GM12878 (cell line): ENCODE data around the gene ETV6. TPM values are rescaled to one million over a fixed set of nuclear protein-coding genes. Genes with fewer than 3 reads are reported as not detected.

Experiments used
- CBFB ChIP-seq: IDR thresholded peaks from 2 replicates; pipeline ENCODE4 v1.6.1; 2016; ENCODE audit warnings: antibody characterized with exemption, low read depth
- DPF2 ChIP-seq: fragments of 450-650 bp; IDR thresholded peaks from 2 replicates; pipeline ENCODE4 v1.6.1; 2017; ENCODE audit warnings: mild to moderate bottlenecking
- FOXM1 ChIP-seq: IDR thresholded peaks from 2 replicates; pipeline ENCODE4 v1.6.1; 2012; ENCODE audit warnings: low read depth, mild to moderate bottlenecking, inconsistent platforms, low read length, moderate library complexity
- HDGF ChIP-seq: fragments of 450-650 bp; IDR thresholded peaks from 2 replicates; pipeline ENCODE4 v1.6.1; 2016; ENCODE audit warnings: antibody characterized with exemption
- MEF2A ChIP-seq: IDR thresholded peaks from 2 replicates; pipeline ENCODE4 v1.6.1; 2011; ENCODE audit warnings: low read depth, mild to moderate bottlenecking, low read length, moderate library complexity; ENCODE audit not compliant: insufficient read depth
- MEF2B ChIP-seq: fragments of 450-650 bp; IDR thresholded peaks from 2 replicates; pipeline ENCODE4 v1.6.1; 2018; ENCODE audit warnings: mild to moderate bottlenecking, moderate library complexity; ENCODE audit not compliant: partially characterized antibody, poor library complexity, severe bottlenecking
- NFIC ChIP-seq: IDR thresholded peaks from 2 replicates; pipeline ENCODE4 v1.6.1; 2012; ENCODE audit warnings: low read depth, mild to moderate bottlenecking, inconsistent platforms, low read length, moderate library complexity
- NFXL1 ChIP-seq: fragments of 450-650 bp; IDR thresholded peaks from 2 replicates; pipeline ENCODE4 v1.6.1; 2017; ENCODE audit warnings: antibody characterized with exemption, mild to moderate bottlenecking, borderline replicate concordance
- PAX8 ChIP-seq: fragments of 450-650 bp; IDR thresholded peaks from 2 replicates; pipeline ENCODE4 v1.6.1; 2017; ENCODE audit warnings: mild to moderate bottlenecking, moderate library complexity
- PBX3 ChIP-seq: IDR thresholded peaks from 2 replicates; pipeline ENCODE4 v1.6.1; 2011; ENCODE audit warnings: mild to moderate bottlenecking, low read depth, low read length, moderate library complexity; ENCODE audit not compliant: insufficient replicate concordance
- SIX5 ChIP-seq: IDR thresholded peaks from 2 replicates; pipeline ENCODE4 v1.6.1; 2011; ENCODE audit warnings: mild to moderate bottlenecking, low read depth, low read length, moderate library complexity; ENCODE audit not compliant: severe bottlenecking
- STAT3 ChIP-seq: IDR thresholded peaks from 2 replicates; pipeline ENCODE4 v1.6.1; 2011; ENCODE audit warnings: low read depth, low read length, improper control_type of control experiment
- SUPT20H ChIP-seq: IDR thresholded peaks from 2 replicates; pipeline ENCODE4 v1.6.1; 2011; ENCODE audit warnings: low read depth, mild to moderate bottlenecking, low read length, moderate library complexity, borderline replicate concordance; ENCODE audit not compliant: control insufficient read depth
- WRNIP1 ChIP-seq: IDR thresholded peaks from 2 replicates; pipeline ENCODE4 v1.6.1; 2011; ENCODE audit warnings: low read depth, low read length, improper control_type of control experiment, borderline replicate concordance
- polyA plus RNA-seq, 11 experiments: library from polyadenylated mRNA; depleted of rRNA in 4 of 11; unstranded in 6 of 11; stranded (reverse) in 5 of 11; fragments of >200 nt; fragmentation: Nextera tagmentation in 4 of 11; fragmentation: Illumina TruSeq in 1 of 11; extraction: Ambion mirVana in 4 of 11; extraction: Trizol in 1 of 11; gene quantifications; 1 replicate in 1 of 11; 2 replicates in 10 of 11; pipeline versions ENCODE4 v1.2.1 to v1.2.3, GENCODE V29; 2011 to 2016; ENCODE audit warnings: inconsistent platforms in 2 of 11, missing spikeins in 2 of 11, low read depth in 1 of 11
- total RNA-seq, 4 experiments: library from RNA; depleted of rRNA in 3 of 4; stranded (reverse); fragments of >200 nt in 3 of 4; fragmentation: Illumina TruSeq in 1 of 4; extraction: Trizol in 1 of 4; gene quantifications; 2 replicates each; pipeline versions ENCODE4 v1.2.1 to v1.2.3, GENCODE V29; 2013 to 2021
- TF ChIP-seq, protein P1 (sequence below): fragments of 450-650 bp; IDR thresholded peaks from 2 replicates; pipeline ENCODE4 v1.6.1; 2017; ENCODE audit warnings: mild to moderate bottlenecking
- TF ChIP-seq, protein P2 (sequence below): IDR thresholded peaks from 2 replicates; pipeline ENCODE4 v1.6.1; 2012; ENCODE audit warnings: low read length, inconsistent platforms
- TF ChIP-seq, protein P3 (sequence below): fragments of 450-650 bp; IDR thresholded peaks from 2 replicates; pipeline ENCODE4 v1.6.1; 2017; ENCODE audit warnings: mild to moderate bottlenecking, moderate library complexity
- TF ChIP-seq, protein P4 (sequence below): fragments of 450-650 bp; IDR thresholded peaks from 2 replicates; pipeline ENCODE4 v1.6.1; 2017; ENCODE audit warnings: antibody characterized with exemption, mild to moderate bottlenecking, moderate library complexity

Gene ETV6
- total and polyA plus RNA-seq, 10 of the 15 experiments (the other 5 are each of a cell fraction or from before 2014, with no cell fraction given): 6.6 to 74.8 (median 24.6) TPM

DNA sequence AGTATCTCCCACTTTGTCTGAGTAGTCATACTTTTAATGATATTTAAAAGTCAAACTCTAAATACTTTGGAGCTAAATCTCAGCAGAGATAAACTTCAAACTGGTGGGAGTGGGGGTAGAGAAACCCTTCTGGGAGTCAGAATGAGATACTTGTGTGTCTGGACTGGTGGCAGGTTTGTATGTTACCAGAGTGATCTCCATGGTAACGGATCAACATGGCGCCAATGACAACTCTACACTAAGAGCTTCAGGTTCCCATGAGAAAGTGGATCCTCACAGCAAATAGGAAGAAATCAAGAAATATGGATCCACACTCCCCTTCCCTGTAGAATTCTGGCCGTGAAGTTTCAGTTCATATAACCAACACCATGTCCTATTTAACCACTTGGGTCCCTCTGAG is 121.9 kb downstream of the ETV6 start (continued):
- TF ChIP-seq, protein P1, sequence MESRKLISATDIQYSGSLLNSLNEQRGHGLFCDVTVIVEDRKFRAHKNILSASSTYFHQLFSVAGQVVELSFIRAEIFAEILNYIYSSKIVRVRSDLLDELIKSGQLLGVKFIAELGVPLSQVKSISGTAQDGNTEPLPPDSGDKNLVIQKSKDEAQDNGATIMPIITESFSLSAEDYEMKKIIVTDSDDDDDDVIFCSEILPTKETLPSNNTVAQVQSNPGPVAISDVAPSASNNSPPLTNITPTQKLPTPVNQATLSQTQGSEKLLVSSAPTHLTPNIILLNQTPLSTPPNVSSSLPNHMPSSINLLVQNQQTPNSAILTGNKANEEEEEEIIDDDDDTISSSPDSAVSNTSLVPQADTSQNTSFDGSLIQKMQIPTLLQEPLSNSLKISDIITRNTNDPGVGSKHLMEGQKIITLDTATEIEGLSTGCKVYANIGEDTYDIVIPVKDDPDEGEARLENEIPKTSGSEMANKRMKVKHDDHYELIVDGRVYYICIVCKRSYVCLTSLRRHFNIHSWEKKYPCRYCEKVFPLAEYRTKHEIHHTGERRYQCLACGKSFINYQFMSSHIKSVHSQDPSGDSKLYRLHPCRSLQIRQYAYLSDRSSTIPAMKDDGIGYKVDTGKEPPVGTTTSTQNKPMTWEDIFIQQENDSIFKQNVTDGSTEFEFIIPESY: peak; percentile 37; the same call in 1 of the 2 replicates
- TF ChIP-seq PBX3 (no peak), MEF2B (peak; percentile 35), STAT3 (no peak), NFIC (no peak), MEF2A (0 out of 2 replicates have a peak, but pooled peaks have one; percentile 15), WRNIP1 (no peak), PAX8 (no peak), NFXL1 (no peak), FOXM1 (0 out of 2 replicates have a peak, but pooled peaks have one; percentile 18), SIX5 (no peak), CBFB (no peak), HDGF (no peak), SUPT20H (no peak), DPF2 (no peak)
- TF ChIP-seq, protein P2, sequence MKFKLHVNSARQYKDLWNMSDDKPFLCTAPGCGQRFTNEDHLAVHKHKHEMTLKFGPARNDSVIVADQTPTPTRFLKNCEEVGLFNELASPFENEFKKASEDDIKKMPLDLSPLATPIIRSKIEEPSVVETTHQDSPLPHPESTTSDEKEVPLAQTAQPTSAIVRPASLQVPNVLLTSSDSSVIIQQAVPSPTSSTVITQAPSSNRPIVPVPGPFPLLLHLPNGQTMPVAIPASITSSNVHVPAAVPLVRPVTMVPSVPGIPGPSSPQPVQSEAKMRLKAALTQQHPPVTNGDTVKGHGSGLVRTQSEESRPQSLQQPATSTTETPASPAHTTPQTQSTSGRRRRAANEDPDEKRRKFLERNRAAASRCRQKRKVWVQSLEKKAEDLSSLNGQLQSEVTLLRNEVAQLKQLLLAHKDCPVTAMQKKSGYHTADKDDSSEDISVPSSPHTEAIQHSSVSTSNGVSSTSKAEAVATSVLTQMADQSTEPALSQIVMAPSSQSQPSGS: peak; percentile 65; the same call in 1 of the 2 replicates
- TF ChIP-seq, protein P3, sequence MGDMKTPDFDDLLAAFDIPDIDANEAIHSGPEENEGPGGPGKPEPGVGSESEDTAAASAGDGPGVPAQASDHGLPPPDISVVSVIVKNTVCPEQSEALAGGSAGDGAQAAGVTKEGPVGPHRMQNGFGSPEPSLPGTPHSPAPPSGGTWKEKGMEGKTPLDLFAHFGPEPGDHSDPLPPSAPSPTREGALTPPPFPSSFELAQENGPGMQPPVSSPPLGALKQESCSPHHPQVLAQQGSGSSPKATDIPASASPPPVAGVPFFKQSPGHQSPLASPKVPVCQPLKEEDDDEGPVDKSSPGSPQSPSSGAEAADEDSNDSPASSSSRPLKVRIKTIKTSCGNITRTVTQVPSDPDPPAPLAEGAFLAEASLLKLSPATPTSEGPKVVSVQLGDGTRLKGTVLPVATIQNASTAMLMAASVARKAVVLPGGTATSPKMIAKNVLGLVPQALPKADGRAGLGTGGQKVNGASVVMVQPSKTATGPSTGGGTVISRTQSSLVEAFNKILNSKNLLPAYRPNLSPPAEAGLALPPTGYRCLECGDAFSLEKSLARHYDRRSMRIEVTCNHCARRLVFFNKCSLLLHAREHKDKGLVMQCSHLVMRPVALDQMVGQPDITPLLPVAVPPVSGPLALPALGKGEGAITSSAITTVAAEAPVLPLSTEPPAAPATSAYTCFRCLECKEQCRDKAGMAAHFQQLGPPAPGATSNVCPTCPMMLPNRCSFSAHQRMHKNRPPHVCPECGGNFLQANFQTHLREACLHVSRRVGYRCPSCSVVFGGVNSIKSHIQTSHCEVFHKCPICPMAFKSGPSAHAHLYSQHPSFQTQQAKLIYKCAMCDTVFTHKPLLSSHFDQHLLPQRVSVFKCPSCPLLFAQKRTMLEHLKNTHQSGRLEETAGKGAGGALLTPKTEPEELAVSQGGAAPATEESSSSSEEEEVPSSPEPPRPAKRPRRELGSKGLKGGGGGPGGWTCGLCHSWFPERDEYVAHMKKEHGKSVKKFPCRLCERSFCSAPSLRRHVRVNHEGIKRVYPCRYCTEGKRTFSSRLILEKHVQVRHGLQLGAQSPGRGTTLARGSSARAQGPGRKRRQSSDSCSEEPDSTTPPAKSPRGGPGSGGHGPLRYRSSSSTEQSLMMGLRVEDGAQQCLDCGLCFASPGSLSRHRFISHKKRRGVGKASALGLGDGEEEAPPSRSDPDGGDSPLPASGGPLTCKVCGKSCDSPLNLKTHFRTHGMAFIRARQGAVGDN: no peak
- TF ChIP-seq, protein P4, sequence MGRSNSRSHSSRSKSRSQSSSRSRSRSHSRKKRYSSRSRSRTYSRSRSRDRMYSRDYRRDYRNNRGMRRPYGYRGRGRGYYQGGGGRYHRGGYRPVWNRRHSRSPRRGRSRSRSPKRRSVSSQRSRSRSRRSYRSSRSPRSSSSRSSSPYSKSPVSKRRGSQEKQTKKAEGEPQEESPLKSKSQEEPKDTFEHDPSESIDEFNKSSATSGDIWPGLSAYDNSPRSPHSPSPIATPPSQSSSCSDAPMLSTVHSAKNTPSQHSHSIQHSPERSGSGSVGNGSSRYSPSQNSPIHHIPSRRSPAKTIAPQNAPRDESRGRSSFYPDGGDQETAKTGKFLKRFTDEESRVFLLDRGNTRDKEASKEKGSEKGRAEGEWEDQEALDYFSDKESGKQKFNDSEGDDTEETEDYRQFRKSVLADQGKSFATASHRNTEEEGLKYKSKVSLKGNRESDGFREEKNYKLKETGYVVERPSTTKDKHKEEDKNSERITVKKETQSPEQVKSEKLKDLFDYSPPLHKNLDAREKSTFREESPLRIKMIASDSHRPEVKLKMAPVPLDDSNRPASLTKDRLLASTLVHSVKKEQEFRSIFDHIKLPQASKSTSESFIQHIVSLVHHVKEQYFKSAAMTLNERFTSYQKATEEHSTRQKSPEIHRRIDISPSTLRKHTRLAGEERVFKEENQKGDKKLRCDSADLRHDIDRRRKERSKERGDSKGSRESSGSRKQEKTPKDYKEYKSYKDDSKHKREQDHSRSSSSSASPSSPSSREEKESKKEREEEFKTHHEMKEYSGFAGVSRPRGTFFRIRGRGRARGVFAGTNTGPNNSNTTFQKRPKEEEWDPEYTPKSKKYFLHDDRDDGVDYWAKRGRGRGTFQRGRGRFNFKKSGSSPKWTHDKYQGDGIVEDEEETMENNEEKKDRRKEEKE: no peak
